ENCODE measurements around the gene NPAS2. TPM values are rescaled to one million over a fixed set of nuclear protein-coding genes. Genes with fewer than 3 reads are reported as not detected.

NPAS2 gene
- total RNA-seq, 1 donor = 8.7 TPM

DNA sequence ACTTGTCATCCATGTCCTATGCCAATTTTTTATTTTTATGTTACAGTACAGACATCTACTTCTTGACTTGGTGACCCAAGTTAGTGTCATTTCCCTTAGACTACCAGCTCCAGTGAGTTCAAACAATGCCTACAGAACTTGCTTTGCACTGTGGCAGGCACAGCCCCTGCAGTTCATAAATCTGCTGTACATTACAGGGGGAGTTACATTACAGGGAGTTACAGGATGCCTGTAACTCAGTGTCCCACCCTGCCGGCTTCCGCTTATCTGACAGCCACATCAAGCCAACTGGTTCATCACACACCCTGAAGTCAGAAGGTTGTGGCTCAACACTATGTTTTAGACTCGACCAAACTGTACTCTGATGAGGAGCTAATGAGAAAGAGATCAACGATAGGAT, 7.8 kb upstream of the NPAS2 start:
- no peak overlapping the region for H3K4me3 ChIP-seq (ENCODE audit: insufficient read depth, low read length)
- H3K9me3 ChIP-seq (ENCODE audit: low read depth, low read length) = no peaks in the 10 kb centered on the region
- H3K79me2 ChIP-seq (ENCODE audit: insufficient read depth, low read length) = no peaks in the 10 kb centered on the region
- H2AFZ ChIP-seq (ENCODE audit: low read length) = no peak overlapping the region
- no peak for DNase-seq (ENCODE audit: insufficient read length, low spot score, missing footprints)
- no peaks in the 10 kb centered on the region for H3K36me3 ChIP-seq (ENCODE audit: insufficient read depth, low read length)
- peaks cover 4% of the 10 kb centered on the region for H3K4me1 ChIP-seq (ENCODE audit: insufficient read depth, low read length)
- no peak overlapping the region for H3K27ac ChIP-seq (ENCODE audit: low read depth, low read length)
- H4K20me1 ChIP-seq (ENCODE audit: insufficient read depth, low read length) = no peaks in the 10 kb centered on the region
- H3K4me2 ChIP-seq (ENCODE audit: insufficient read depth, low read length) = no peak overlapping the region
- H3K27me3 ChIP-seq (ENCODE audit: insufficient read depth, low read length) = peaks cover 5% of the 10 kb centered on the region
- TF ChIP-seq, protein P1, sequence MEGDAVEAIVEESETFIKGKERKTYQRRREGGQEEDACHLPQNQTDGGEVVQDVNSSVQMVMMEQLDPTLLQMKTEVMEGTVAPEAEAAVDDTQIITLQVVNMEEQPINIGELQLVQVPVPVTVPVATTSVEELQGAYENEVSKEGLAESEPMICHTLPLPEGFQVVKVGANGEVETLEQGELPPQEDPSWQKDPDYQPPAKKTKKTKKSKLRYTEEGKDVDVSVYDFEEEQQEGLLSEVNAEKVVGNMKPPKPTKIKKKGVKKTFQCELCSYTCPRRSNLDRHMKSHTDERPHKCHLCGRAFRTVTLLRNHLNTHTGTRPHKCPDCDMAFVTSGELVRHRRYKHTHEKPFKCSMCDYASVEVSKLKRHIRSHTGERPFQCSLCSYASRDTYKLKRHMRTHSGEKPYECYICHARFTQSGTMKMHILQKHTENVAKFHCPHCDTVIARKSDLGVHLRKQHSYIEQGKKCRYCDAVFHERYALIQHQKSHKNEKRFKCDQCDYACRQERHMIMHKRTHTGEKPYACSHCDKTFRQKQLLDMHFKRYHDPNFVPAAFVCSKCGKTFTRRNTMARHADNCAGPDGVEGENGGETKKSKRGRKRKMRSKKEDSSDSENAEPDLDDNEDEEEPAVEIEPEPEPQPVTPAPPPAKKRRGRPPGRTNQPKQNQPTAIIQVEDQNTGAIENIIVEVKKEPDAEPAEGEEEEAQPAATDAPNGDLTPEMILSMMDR (IDR thresholded peaks at IDR 0.05; ENCODE audit: extremely low read depth, low read depth, low read length) = no peak

DNA sequence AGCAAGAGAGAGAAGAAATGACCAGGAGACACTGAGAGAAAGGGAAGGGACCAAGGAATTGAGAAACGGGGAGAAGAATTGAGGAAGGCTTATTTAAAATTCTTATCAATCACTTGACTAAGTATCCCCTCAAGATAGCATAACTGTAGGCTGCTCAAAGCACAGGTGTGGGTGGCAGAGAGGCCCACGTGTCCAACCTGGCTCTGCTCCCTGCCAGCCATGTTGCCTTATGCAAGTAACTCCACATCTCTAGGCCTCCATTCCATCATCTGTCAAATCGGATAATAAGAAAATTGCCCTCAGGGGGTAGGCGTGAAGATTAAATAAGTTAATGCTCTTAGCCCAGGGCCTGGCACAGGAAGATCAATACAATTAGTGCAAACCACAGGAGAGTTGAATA, 7.4 kb upstream of the NPAS2 start:
- no peak for DNase-seq (ENCODE audit: insufficient read length, low spot score, missing footprints)
- Histone ChIP-seq H2AFZ (ENCODE audit: low read length) (no peak overlapping the region), H3K4me3 (ENCODE audit: insufficient read depth, low read length) (no peak overlapping the region), H3K27me3 (ENCODE audit: insufficient read depth, low read length) (peaks cover 5% of the 10 kb centered on the region), H4K20me1 (ENCODE audit: insufficient read depth, low read length) (no peaks in the 10 kb centered on the region), H3K9me3 (ENCODE audit: low read depth, low read length) (no peaks in the 10 kb centered on the region), H3K27ac (ENCODE audit: low read depth, low read length) (no peak overlapping the region), H3K79me2 (ENCODE audit: insufficient read depth, low read length) (no peaks in the 10 kb centered on the region), H3K4me1 (ENCODE audit: insufficient read depth, low read length) (peaks cover 4% of the 10 kb centered on the region), H3K36me3 (ENCODE audit: insufficient read depth, low read length) (no peaks in the 10 kb centered on the region), H3K4me2 (ENCODE audit: insufficient read depth, low read length) (no peak overlapping the region)
- TF ChIP-seq, protein P1 (IDR thresholded peaks at IDR 0.05; ENCODE audit: extremely low read depth, low read depth, low read length) = no peak

DNA sequence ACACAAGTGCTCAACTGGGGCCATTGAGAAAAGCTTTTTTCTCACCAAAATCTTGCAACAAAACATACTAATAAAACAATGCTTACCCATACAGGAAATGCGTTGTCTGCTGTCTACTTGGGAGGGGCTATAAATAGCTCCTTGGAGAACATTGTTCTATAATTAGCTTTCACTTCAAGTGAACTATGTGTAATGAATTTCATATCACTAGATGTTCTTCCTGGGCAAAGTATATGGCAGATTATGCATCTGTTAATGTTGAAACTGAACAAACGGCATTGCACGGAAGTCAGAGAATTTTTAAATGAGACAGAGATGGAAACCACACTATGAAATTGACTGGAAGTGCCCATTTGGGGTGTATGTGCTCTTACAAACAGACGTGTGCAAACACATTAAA, 6.4 kb upstream of the NPAS2 start:
- Histone ChIP-seq H3K4me1 (ENCODE audit: insufficient read depth, low read length) (peaks cover 8% of the 10 kb centered on the region), H3K27ac (ENCODE audit: low read depth, low read length) (no peak overlapping the region), H3K36me3 (ENCODE audit: insufficient read depth, low read length) (no peaks in the 10 kb centered on the region), H3K79me2 (ENCODE audit: insufficient read depth, low read length) (no peaks in the 10 kb centered on the region), H3K27me3 (ENCODE audit: insufficient read depth, low read length) (peaks cover 5% of the 10 kb centered on the region), H2AFZ (ENCODE audit: low read length) (no peak overlapping the region), H3K4me2 (ENCODE audit: insufficient read depth, low read length) (no peak overlapping the region), H4K20me1 (ENCODE audit: insufficient read depth, low read length) (no peaks in the 10 kb centered on the region), H3K4me3 (ENCODE audit: insufficient read depth, low read length) (no peak overlapping the region), H3K9me3 (ENCODE audit: low read depth, low read length) (no peaks in the 10 kb centered on the region)
- peak; percentile 76 for DNase-seq (ENCODE audit: insufficient read length, low spot score, missing footprints)
- TF ChIP-seq, protein P1 (IDR thresholded peaks at IDR 0.05; ENCODE audit: extremely low read depth, low read depth, low read length) = no peak

DNA sequence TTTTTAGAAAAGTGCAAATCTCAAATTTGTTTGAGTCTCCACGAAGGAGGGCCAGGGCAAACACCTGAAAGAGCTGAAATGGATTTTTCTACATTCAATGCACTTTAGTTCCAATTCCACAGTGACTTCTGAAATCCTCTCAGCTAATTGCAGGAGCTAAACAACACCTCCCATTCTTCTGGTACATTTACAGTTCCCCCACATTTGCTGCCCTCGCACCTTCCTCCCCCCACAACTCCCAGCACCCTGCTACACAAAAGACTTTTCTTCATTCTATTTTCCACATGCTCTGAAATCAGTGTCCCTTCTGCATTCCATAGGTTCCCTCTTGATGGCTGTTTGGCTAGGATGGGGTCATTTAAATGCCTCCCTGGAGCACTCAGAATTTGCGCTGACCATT, 5.9 kb upstream of the NPAS2 start:
- Histone ChIP-seq H3K9me3 (ENCODE audit: low read depth, low read length) (no peaks in the 10 kb centered on the region), H3K79me2 (ENCODE audit: insufficient read depth, low read length) (no peaks in the 10 kb centered on the region), H3K27me3 (ENCODE audit: insufficient read depth, low read length) (peaks cover 5% of the 10 kb centered on the region), H3K4me1 (ENCODE audit: insufficient read depth, low read length) (peaks cover 11% of the 10 kb centered on the region), H3K4me2 (ENCODE audit: insufficient read depth, low read length) (no peak overlapping the region), H3K4me3 (ENCODE audit: insufficient read depth, low read length) (no peak overlapping the region), H4K20me1 (ENCODE audit: insufficient read depth, low read length) (no peaks in the 10 kb centered on the region), H3K36me3 (ENCODE audit: insufficient read depth, low read length) (no peaks in the 10 kb centered on the region), H3K27ac (ENCODE audit: low read depth, low read length) (no peak overlapping the region), H2AFZ (ENCODE audit: low read length) (no peak overlapping the region)
- TF ChIP-seq, protein P1 (IDR thresholded peaks at IDR 0.05; ENCODE audit: extremely low read depth, low read depth, low read length) = no peak
- DNase-seq (ENCODE audit: insufficient read length, low spot score, missing footprints) = no peak

Data from osteoblast (primary cell).